HCT116 (cell line): Measurements from ENCODE around the gene KMT2D. TPM values are rescaled to one million over a fixed set of nuclear protein-coding genes. Genes with fewer than 3 reads are reported as not detected.

ENCODE experiments used
- ATAC-seq: fragments of 200-7000 bp; cut with Tn5 transposase; 2 replicates; pipeline ENCODE4 v1.9.1; 2020; ENCODE audit warnings: mild to moderate bottlenecking, moderate library complexity
- BruUV-seq: library from RNA; stranded (reverse); fragments of 400-500 nt; replicated peaks from 2 replicates; lab custom pipeline; 2021; lab: Mats Ljungman, UMichigan
- CTCF ChIA-PET: fragments of 300-600 bp; sonication (Branson Sonifier 250); formaldehyde crosslinking; loops from one replicate; lab custom pipeline; 2021; ENCODE audit warnings: antibody characterized with exemption; lab: Charles Lee
- POLR2A ChIA-PET: fragments of 300-600, 350-600 bp; sonication (Branson Sonifier 250); formaldehyde crosslinking; loops from one replicate; lab custom pipeline; 2021; ENCODE audit warnings: antibody characterized with exemption; lab: Charles Lee
- RAD21 ChIA-PET, 2 experiments: fragments of 300-600 bp; sonication (Branson Sonifier 250); formaldehyde crosslinking; loops; one replicate each; lab custom pipeline; 2023; ENCODE audit warnings: low total read pairs in 2 of 2; ENCODE audit not compliant: uncharacterized antibody in 2 of 2, unreplicated experiment in 2 of 2, low non-redundant PET in 1 of 2; lab: Charles Lee
- DNase-seq: peaks from one replicate; pipeline ENCODE4 v3.0.0-alpha.2; 2010; ENCODE audit warnings: low read depth, low spot score
- H2AFZ ChIP-seq: fragments of 200-600 bp; shearing (Covaris generic), sonication (generic); 2 replicates; pipeline ENCODE4 v1.6.1; 2017; ENCODE audit warnings: low read depth, mixed run types, mixed read lengths, antibody characterized with exemption, low read length; ENCODE audit not compliant: poor library complexity, severe bottlenecking
- H3K27ac ChIP-seq: 2 replicates; pipeline ENCODE4 v1.5.1; 2012; ENCODE audit warnings: low read depth, low read length
- H3K27me3 ChIP-seq: fragments of 200-600 bp; sonication (generic); 2 replicates; pipeline ENCODE4 v1.6.1; 2016; ENCODE audit warnings: mixed run types, low read length, mixed read lengths; ENCODE audit not compliant: insufficient read depth
- H3K36me3 ChIP-seq, 2 experiments: fragments of 200-500 bp in 1 of 2; fragments of 200-600 bp in 1 of 2; sonication (Bioruptor generic) in 1 of 2; sonication (generic) in 1 of 2; 2 replicates each; pipeline versions ENCODE4 v1.5.1 to v1.6.1; 2014 to 2016; ENCODE audit warnings: low read length in 2 of 2, inconsistent platforms in 1 of 2, mixed read lengths in 1 of 2, mixed run types in 1 of 2; ENCODE audit not compliant: insufficient read depth in 2 of 2, control insufficient read depth in 1 of 2
- H3K4me1 ChIP-seq, 2 experiments: fragments of 200-600 bp in 1 of 2; sonication (generic) in 1 of 2; 2 replicates each; pipeline versions ENCODE4 v1.5.1 to v1.6.1; 2012 to 2017; ENCODE audit warnings: low read length in 2 of 2, inconsistent platforms in 1 of 2, mild to moderate bottlenecking in 1 of 2, mixed read lengths in 1 of 2, mixed run types in 1 of 2, moderate library complexity in 1 of 2; ENCODE audit not compliant: insufficient read depth in 2 of 2, control insufficient read depth in 1 of 2
- H3K4me2 ChIP-seq: fragments of 200-600 bp; sonication (generic); 2 replicates; pipeline ENCODE4 v1.6.1; 2017; ENCODE audit warnings: mixed run types, low read length, mixed read lengths
- H3K4me3 ChIP-seq, 2 experiments: fragments of 200-600 bp in 1 of 2; sonication (generic) in 1 of 2; replicated peaks in 1 of 2; 2 replicates each; pipeline ENCODE4 v1.5.1; 2011 to 2016; ENCODE audit warnings: low read length in 2 of 2, control low read depth in 1 of 2, low read depth in 1 of 2, mild to moderate bottlenecking in 1 of 2, mixed read lengths in 1 of 2, mixed run types in 1 of 2
- H3K79me2 ChIP-seq: fragments of 200-600 bp; sonication (generic); 2 replicates; pipeline ENCODE4 v1.6.1; 2017; ENCODE audit warnings: mild to moderate bottlenecking, mixed run types, low read length, moderate library complexity, mixed read lengths; ENCODE audit not compliant: insufficient read depth
- H3K9ac ChIP-seq: fragments of 200-600 bp; sonication (generic); 2 replicates; pipeline ENCODE4 v1.6.1; 2016; ENCODE audit warnings: low read length, mixed read lengths
- H3K9me2 ChIP-seq: fragments of 200-600 bp; sonication (generic), shearing (Covaris generic); 2 replicates; pipeline ENCODE4 v1.6.1; 2017; ENCODE audit warnings: mixed run types, mild to moderate bottlenecking, moderate library complexity; ENCODE audit not compliant: insufficient read depth
- H3K9me3 ChIP-seq, 2 experiments: fragments of 200-500 bp in 1 of 2; fragments of 200-600 bp in 1 of 2; sonication (Bioruptor generic) in 1 of 2; sonication (generic) in 1 of 2; 2 replicates each; pipeline ENCODE4 v1.6.1; 2014 to 2017; ENCODE audit warnings: low read length in 2 of 2, mixed read lengths in 2 of 2, inconsistent platforms in 1 of 2, low read depth in 1 of 2, mild to moderate bottlenecking in 1 of 2, mixed run types in 1 of 2, moderate library complexity in 1 of 2; ENCODE audit not compliant: control insufficient read depth in 1 of 2, insufficient read depth in 1 of 2
- H4K20me1 ChIP-seq: fragments of 200-600 bp; sonication (generic), shearing (Covaris generic); 2 replicates; pipeline ENCODE4 v1.6.1; 2017; ENCODE audit warnings: mixed run types, mild to moderate bottlenecking, moderate library complexity; ENCODE audit not compliant: insufficient read depth
- CBX3 ChIP-seq: IDR thresholded peaks from 2 replicates; pipeline ENCODE4 v1.6.1; 2012; ENCODE audit warnings: low read depth
- CEBPB ChIP-seq: IDR thresholded peaks from 2 replicates; pipeline ENCODE4 v1.6.1; 2012; ENCODE audit warnings: low read depth
- CTCF ChIP-seq, 3 experiments: fragments of 200-600 bp in 1 of 3; sonication (generic) in 1 of 3; IDR thresholded peaks in 2 of 3; conservative IDR thresholded peaks in 1 of 3; 2 replicates each; pipeline ENCODE4 v1.5.1; 2012 to 2017; ENCODE audit warnings: low read depth in 2 of 3, low read length in 2 of 3, antibody characterized with exemption in 1 of 3, borderline replicate concordance in 1 of 3, control low read depth in 1 of 3, mild to moderate bottlenecking in 1 of 3, mixed read lengths in 1 of 3, mixed run types in 1 of 3, moderate library complexity in 1 of 3; ENCODE audit not compliant: insufficient read depth in 1 of 3
- EZH2 ChIP-seq: fragments of 200-600 bp; sonication (generic); IDR thresholded peaks from 2 replicates; pipeline ENCODE4 v1.6.1; 2017; ENCODE audit warnings: antibody characterized with exemption, mixed run types
- EZH2phosphoT487 ChIP-seq: fragments of 200-600 bp; IDR thresholded peaks from 2 replicates; pipeline ENCODE4 v1.6.1; 2018; ENCODE audit warnings: antibody characterized with exemption, borderline replicate concordance
- JUND ChIP-seq: IDR thresholded peaks from 2 replicates; pipeline ENCODE4 v1.6.1; 2012
- POLR2A ChIP-seq: IDR thresholded peaks from 2 replicates; pipeline ENCODE4 v1.7.0; 2011; ENCODE audit warnings: borderline replicate concordance; ENCODE audit not compliant: insufficient read depth, insufficient read length; ENCODE audit errors: extremely low read depth
- POLR2AphosphoS5 ChIP-seq: IDR thresholded peaks from 2 replicates; pipeline ENCODE4 v1.6.1; 2011; ENCODE audit warnings: mild to moderate bottlenecking, low read depth, low read length, moderate library complexity
- RAD21 ChIP-seq: IDR thresholded peaks from 2 replicates; pipeline ENCODE4 v1.6.1; 2012; ENCODE audit warnings: low read depth, mild to moderate bottlenecking
- REST ChIP-seq: IDR thresholded peaks from 2 replicates; pipeline ENCODE4 v1.6.1; 2012; ENCODE audit warnings: low read depth
- SIN3A ChIP-seq: IDR thresholded peaks from 2 replicates; pipeline ENCODE4 v1.6.1; 2012; ENCODE audit warnings: low read depth
- SP1 ChIP-seq: IDR thresholded peaks from 2 replicates; pipeline ENCODE4 v1.6.1; 2012; ENCODE audit warnings: low read depth
- SRF ChIP-seq: IDR thresholded peaks from 2 replicates; pipeline ENCODE4 v1.6.1; 2012; ENCODE audit warnings: low read depth
- YY1 ChIP-seq: IDR thresholded peaks from 2 replicates; pipeline ENCODE4 v1.6.1; 2011; ENCODE audit warnings: low read length, low read depth, moderate library complexity, mild to moderate bottlenecking; ENCODE audit not compliant: insufficient replicate concordance; ENCODE audit errors: extremely low read depth
- ZBTB33 ChIP-seq: IDR thresholded peaks from 2 replicates; pipeline ENCODE4 v1.6.1; 2011; ENCODE audit warnings: mild to moderate bottlenecking, low read length, moderate library complexity; ENCODE audit not compliant: insufficient replicate concordance; ENCODE audit errors: extremely low read depth
- ZNF274 ChIP-seq: fragments of 200-500 bp; sonication (Bioruptor generic); IDR thresholded peaks from 2 replicates; pipeline ENCODE4 v1.6.1; 2014; ENCODE audit warnings: mild to moderate bottlenecking, low read depth, low read length, inconsistent platforms
- intact Hi-C: fragments of 100-400 bp; cut with micrococcal nuclease; formaldehyde crosslinking; loops from 2 replicates; pipeline ENCODE4 v1.10.0; 2022
- total RNA-seq: library from RNA; stranded (reverse); gene quantifications from one replicate; pipeline ENCODE4 v1.2.1, GENCODE V29; 2021; ENCODE audit not compliant: unreplicated experiment

The KMT2D gene
- total RNA-seq, 1 experiment from 2014 or later = 71.3 TPM

GRCh38 chr12:49050507-49051372 lies 9.9 kb downstream of the KMT2D start:
- Histone ChIP-seq H4K20me1 (no peaks in the 10 kb centered on the region), H3K79me2 (peaks cover 51% of the 10 kb centered on the region), H3K27ac (no peak overlapping the region), H3K27me3 (no peaks in the 10 kb centered on the region), H3K9me3 (no peaks in the 10 kb centered on the region), H2AFZ (no peak overlapping the region), H3K9me2 (no peaks in the 10 kb centered on the region), H3K4me3 (no peak overlapping the region), H3K36me3 (peaks cover 61 to 77% of the 10 kb centered on the region in 2 experiments), H3K9ac (no peak overlapping the region), H3K4me2 (no peak overlapping the region), H3K4me1 (peaks cover 0 to 4% of the 10 kb centered on the region in 2 experiments; a peak in 1 of 4 replicates)
- POLR2A ChIA-PET = no interaction called here
- ATAC-seq = no peak
- TF ChIP-seq CBX3 (no peak), EZH2 (no peak), SP1 (no peak), REST (no peak), EZH2phosphoT487 (no peak), JUND (no peak), ZNF274 (no peak), POLR2A (no peak), CEBPB (no peak), RAD21 (no peak), YY1 (no peak), CTCF (IDR thresholded peaks at IDR 0.05 in 2 of 3, conservative IDR thresholded peaks at IDR 0.05 in 1 of 3; ENCODE audit: borderline replicate concordance in 1 of 3, insufficient read depth in 1 of 3, low read depth in 2 of 3, low read length in 2 of 3) (no peak), POLR2AphosphoS5 (no peak), SIN3A (no peak), ZBTB33 (no peak), SRF (no peak)
- intact Hi-C loops = no loop called here
- RAD21 ChIA-PET = no interaction called here
- BruUV-seq = no TSS peak
- CTCF ChIA-PET = no interaction called here
- no peak for DNase-seq
